ENCODE measurements around the gene TYK2.
"Not testable (repeated sequence)": the region's sequence is repeated elsewhere in the genome, so short reads cannot be mapped to it uniquely, and the experiment has no call there.

TYK2 gene

GRCh38 chr19:10380313-10381102 lies at the start of gene TYK2:
TSS of gene TYK2 (minus strand) at chr19:10380572. CDS start at chr19:10378406, 2,166 bp downstream.
- DNase-seq (ENCODE audit: low read depth in 3 of 3) = peak; percentile 90 to 96 (median 93)

GRCh38 chr19:10428996-10429381 lies 48.6 kb upstream of the TYK2 start:
- DNase-seq (ENCODE audit: low read depth in 3 of 3) = no peak

GRCh38 chr19:10427169-10427568 lies 46.8 kb upstream of the TYK2 start:
- DNase-seq (ENCODE audit: low read depth in 3 of 3) = no peak

- peak in 1 of 3 donors; percentile 60 for DNase-seq (ENCODE audit: low read depth in 3 of 3)
Observed at GRCh38 chr19:10424011-10424637, 43.8 kb upstream of the TYK2 start.

- no peak for DNase-seq (ENCODE audit: low read depth in 3 of 3)
Observed at GRCh38 chr19:10422846-10423245, 42.5 kb upstream of the TYK2 start.

GRCh38 chr19:10422046-10422461 lies 41.7 kb upstream of the TYK2 start:
- no peak for DNase-seq (ENCODE audit: low read depth in 3 of 3)

- DNase-seq (ENCODE audit: low read depth in 3 of 3) = no peak
Observed at GRCh38 chr19:10421240-10422045, 41.1 kb upstream of the TYK2 start.

GRCh38 chr19:10420444-10421239 lies 40.3 kb upstream of the TYK2 start, which contains the start of gene PDE4A:
TSS of gene PDE4A (plus strand) at chr19:10420538. CDS start at chr19:10420765, 227 bp downstream.
- DNase-seq (ENCODE audit: low read depth in 3 of 3) = no peak

- DNase-seq (ENCODE audit: low read depth in 3 of 3) = no peak
Observed at GRCh38 chr19:10419646-10420443, 39.5 kb upstream of the TYK2 start.

GRCh38 chr19:10419200-10419645 lies 38.9 kb upstream of the TYK2 start:
- no peak for DNase-seq (ENCODE audit: low read depth in 3 of 3)

GRCh38 chr19:10418485-10419199 lies 38.3 kb upstream of the TYK2 start:
- DNase-seq (ENCODE audit: low read depth in 3 of 3) = no peak

- DNase-seq (ENCODE audit: low read depth in 3 of 3) = no peak
Observed at GRCh38 chr19:10418235-10418484, 37.8 kb upstream of the TYK2 start.

- no peak for DNase-seq (ENCODE audit: low read depth in 3 of 3)
Observed at GRCh38 chr19:10417541-10418234, 37.3 kb upstream of the TYK2 start.

GRCh38 chr19:10416380-10417257 lies 36.2 kb upstream of the TYK2 start:
- DNase-seq (ENCODE audit: low read depth in 3 of 3) = peak; percentile 90 to 94 (median 91)

- DNase-seq (ENCODE audit: low read depth in 3 of 3) = no peak
Observed at GRCh38 chr19:10416083-10416379, 35.7 kb upstream of the TYK2 start.

- no peak for DNase-seq (ENCODE audit: low read depth in 3 of 3)
Observed at GRCh38 chr19:10412257-10412977, 32.0 kb upstream of the TYK2 start.

GRCh38 chr19:10411224-10411623 lies 30.9 kb upstream of the TYK2 start:
- DNase-seq (ENCODE audit: low read depth in 3 of 3) = not testable (repeated sequence)

All from stimulated activated CD4-positive, alpha-beta T cell treated with anti-CD3 and anti-CD28 coated beads, TNF-alpha, amount 100 ng/mL, for 48 hours (primary cell).